Ectodermal cell (in vitro differentiated cells): ENCODE data around the gene RGS7BP.

Source experiments
- H3K27ac ChIP-seq: 2 replicates; pipeline ENCODE4 v1.7.0; 2013; ENCODE audit warnings: mild to moderate bottlenecking, low read depth, low read length; ENCODE audit not compliant: insufficient read depth, poor library complexity, severe bottlenecking
- H3K27me3 ChIP-seq: 2 replicates; pipeline ENCODE4 v1.7.0; 2013; ENCODE audit warnings: mild to moderate bottlenecking, low read length; ENCODE audit not compliant: insufficient read depth, control insufficient read depth, poor library complexity, severe bottlenecking
- H3K36me3 ChIP-seq: one replicate; pipeline ENCODE4 v1.7.0; 2013; ENCODE audit warnings: low read length; ENCODE audit not compliant: control insufficient read depth, insufficient read depth
- H3K4me1 ChIP-seq: one replicate; pipeline ENCODE4 v1.7.0; 2013; ENCODE audit warnings: low read length; ENCODE audit not compliant: control insufficient read depth, insufficient read depth
- H3K4me3 ChIP-seq: 2 replicates; pipeline ENCODE4 v1.7.0; 2013; ENCODE audit warnings: low read depth, low read length, control low read depth; ENCODE audit not compliant: insufficient read depth
- H3K9me3 ChIP-seq: 2 replicates; pipeline ENCODE4 v1.7.0; 2013; ENCODE audit warnings: mild to moderate bottlenecking, low read length, moderate library complexity; ENCODE audit not compliant: control insufficient read depth
- WGBS, 2 experiments: methylation state at CpG; one replicate each; pipeline ENCODE4 v1.1.7; 2013; ENCODE audit warnings: missing lambda C conversion rate in 2 of 2; 5-methylcytosine and 5-hydroxymethylcytosine counted together

The RGS7BP gene

DNA sequence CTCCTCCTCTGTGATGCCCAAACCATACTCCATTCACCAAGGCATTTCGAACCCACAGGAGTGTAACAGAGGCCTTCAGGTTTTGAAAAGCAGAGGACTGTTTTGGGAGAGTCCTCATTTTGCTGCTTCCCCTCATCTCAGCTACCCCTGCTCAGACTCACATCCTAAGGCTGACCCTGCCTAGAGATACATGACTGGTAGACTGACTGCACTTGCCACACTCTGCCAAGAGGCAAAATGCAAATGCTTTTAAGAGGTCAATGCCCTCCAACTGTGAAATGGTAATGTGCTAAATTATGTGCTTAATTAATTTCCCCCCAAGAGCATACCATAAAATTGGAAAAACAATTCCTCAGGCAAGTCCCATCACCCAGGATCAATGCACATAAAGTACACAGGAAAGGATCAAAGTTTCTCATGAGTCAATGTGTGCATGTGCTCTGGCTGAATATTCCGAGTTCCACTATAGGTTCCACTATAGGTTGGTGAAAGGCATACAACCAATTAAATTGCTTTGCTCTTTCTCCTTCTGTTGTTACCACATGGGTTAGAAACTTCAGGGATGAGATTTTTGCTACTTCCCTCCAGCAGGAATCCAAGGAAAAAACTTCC is 87.0 kb downstream of the RGS7BP start:
- Histone ChIP-seq H3K4me1 (no peaks in the 10 kb centered on the region), H3K27ac (no peak overlapping the region), H3K4me3 (no peak overlapping the region), H3K36me3 (no peaks in the 10 kb centered on the region), H3K9me3 (no peaks in the 10 kb centered on the region), H3K27me3 (no peaks in the 10 kb centered on the region)
- WGBS, 2 experiments = 63 to 74% methylated on average over 1 to 2 of the region's 2 CpGs

DNA sequence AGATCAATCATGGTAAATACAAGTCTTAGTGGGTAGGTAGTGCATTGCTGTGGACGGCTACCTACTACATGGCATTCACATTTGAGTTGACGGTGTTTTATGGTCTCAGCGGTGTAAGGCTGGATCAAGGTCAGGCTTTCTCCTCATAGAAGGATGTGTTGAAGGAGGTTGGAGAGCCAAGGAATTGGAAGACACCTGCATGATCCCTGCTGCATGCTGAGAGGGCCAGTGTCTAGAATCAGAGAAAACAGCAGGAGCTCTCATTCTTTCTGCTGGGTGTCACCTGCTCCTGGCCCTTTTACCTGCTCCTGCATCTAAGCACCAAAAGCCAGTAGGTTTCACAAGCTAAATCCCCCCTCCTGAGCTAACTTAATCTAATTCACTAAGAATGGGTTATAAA is 88.2 kb downstream of the RGS7BP start:
- 95 to 99% methylated on average over 3 of the region's 3 CpGs for WGBS, 2 experiments
- no peaks in the 10 kb centered on the region for H3K9me3 ChIP-seq
- H3K4me3 ChIP-seq = no peak overlapping the region
- no peak overlapping the region for H3K27ac ChIP-seq
- H3K36me3 ChIP-seq = no peaks in the 10 kb centered on the region
- H3K27me3 ChIP-seq = no peaks in the 10 kb centered on the region
- no peaks in the 10 kb centered on the region for H3K4me1 ChIP-seq

DNA sequence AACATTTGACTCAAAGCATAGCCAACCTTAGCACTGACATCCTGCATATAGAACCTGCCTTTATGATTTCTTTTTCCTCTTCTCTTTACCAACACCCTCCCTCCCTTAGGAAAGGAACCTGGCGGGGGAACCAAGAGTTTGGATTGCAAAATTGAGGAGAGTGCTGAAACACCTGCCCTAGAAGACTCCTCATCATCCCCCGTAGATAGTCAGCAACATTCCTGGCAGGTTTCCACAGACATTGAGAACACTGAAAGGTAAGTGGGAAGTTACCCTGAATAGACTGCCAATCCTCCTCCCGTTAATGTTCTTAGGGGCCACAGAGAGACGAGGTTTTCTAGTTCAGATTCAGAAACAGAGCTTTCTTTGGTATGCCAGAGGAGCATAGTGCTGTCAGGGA is 88.8 kb downstream of the RGS7BP start:
- 89 to 93% methylated on average over 4 of the region's 4 CpGs for WGBS, 2 experiments
- Histone ChIP-seq H3K4me3 (no peak overlapping the region), H3K27ac (no peak overlapping the region), H3K27me3 (no peaks in the 10 kb centered on the region), H3K36me3 (no peaks in the 10 kb centered on the region), H3K4me1 (no peaks in the 10 kb centered on the region), H3K9me3 (no peaks in the 10 kb centered on the region)

DNA sequence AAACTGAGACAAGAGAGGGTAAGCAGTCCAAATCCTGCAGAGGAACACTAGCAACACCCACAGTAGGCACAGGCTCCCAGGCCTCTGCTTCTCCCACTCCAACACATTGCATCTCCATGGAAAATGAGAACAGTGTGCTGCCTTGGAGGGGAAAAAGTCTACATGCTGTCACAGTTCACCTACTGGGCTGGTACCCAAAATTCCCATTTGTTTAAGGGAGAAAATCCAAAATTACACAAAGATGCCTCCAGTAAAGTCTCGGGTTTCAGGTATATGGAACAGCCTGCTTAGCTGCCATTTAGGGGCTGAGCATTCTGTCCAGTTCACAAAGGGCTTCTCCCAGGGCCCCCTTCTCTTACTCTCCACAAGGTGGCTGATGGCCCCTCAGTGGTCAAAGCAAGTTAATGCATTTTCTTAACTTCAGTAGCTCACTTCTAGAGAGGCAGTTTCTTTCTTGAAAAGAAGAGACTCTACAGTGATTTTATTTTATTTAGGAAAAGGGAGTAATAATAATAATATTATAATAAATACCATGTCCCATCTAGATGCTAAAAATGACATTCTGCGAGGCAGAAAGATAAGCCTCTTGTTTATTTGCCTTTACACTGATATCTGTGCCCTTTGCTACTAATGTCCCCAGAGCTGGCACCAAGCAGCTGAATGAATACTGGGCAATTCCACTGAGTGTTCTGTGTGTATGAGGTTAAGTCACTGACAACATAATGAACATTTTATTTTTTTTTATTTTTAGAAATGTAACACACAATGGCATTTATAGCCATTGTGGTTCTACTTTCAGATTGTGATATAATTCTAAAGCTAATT is 89.4 kb downstream of the RGS7BP start:
- Histone ChIP-seq H3K27me3 (no peaks in the 10 kb centered on the region), H3K36me3 (no peaks in the 10 kb centered on the region), H3K4me3 (no peak overlapping the region), H3K9me3 (no peaks in the 10 kb centered on the region), H3K4me1 (no peaks in the 10 kb centered on the region), H3K27ac (no peak overlapping the region)
- 84 to 89% methylated on average over 2 of the region's 2 CpGs for WGBS, 2 experiments

DNA sequence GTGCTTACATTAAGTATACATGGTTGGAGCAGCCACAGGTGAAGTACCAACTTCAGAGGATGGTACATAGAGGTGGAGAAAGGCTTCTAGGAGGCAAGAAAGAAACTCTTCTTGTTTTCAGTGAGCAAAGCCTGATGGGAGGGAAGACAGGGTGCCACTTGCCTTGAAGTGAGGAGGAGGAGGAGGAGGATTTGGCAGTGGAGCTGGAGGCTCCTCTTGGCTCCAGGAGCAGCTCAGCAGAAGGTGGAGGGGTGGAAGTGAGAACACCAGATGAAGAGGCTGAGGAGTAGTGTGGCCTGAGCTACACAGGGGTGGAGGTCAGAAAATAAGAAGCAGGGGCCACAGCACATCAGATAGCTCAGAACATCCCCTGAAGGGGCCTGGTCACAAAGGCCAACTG is 93.4 kb downstream of the RGS7BP start:
- H3K4me3 ChIP-seq = no peak overlapping the region
- no peak overlapping the region for H3K27ac ChIP-seq
- no peaks in the 10 kb centered on the region for H3K27me3 ChIP-seq
- H3K36me3 ChIP-seq = no peaks in the 10 kb centered on the region
- H3K4me1 ChIP-seq = no peaks in the 10 kb centered on the region
- H3K9me3 ChIP-seq = no peaks in the 10 kb centered on the region

DNA sequence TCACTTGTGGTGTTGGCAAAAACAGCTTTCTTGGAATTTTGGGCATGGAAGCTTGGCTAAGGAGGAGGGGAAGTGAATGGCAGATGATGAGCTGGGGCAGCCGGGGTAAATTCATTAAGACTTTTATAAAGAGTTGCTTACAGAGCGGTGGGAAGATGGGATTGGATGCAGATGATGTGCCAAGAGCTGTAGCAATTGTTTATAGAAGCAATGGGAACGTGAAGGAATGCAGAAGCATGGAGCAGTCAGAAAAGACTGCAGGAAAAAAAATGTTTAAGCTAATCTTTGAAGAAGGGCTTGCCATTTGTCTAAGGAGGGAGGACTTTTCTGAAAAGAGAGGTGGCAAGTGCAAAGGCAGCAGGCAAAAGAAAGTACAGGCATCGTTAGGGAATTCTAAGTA is 97.9 kb downstream of the RGS7BP start:
- WGBS, 2 experiments = 87 to 89% methylated on average over 4 of the region's 4 CpGs
- H3K27me3 ChIP-seq = no peaks in the 10 kb centered on the region

DNA sequence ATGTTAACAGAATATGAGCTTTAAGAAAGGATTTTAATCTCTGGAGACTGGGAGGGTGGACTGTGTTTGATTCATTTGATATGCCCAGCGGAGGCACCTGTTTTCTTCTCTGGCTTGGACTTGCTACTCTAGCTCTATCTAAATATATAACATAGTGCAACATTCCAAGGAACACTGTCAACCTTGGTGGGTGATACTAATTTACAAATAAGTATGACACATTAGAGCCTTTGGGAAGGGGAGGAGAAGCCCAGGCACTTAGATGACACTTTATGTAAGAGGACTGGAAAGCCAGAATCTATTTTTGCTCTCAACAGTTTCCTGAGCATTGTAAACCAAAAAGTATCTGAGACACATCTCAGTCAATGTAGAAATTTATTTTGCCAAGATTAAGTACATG is 101.1 kb downstream of the RGS7BP start:
- WGBS, 2 experiments = 88% methylated on average over 1 of the region's 1 CpG; no CpG with 5 or more reads in 1 of the 2 experiments
- Histone ChIP-seq H3K27ac (no peak overlapping the region), H3K27me3 (no peaks in the 10 kb centered on the region), H3K4me1 (no peaks in the 10 kb centered on the region), H3K36me3 (no peaks in the 10 kb centered on the region), H3K9me3 (no peaks in the 10 kb centered on the region), H3K4me3 (no peak overlapping the region)

More for the DNA sequence above, 97.9 kb downstream of the RGS7BP start:
- Histone ChIP-seq H3K4me3 (no peak overlapping the region), H3K36me3 (no peaks in the 10 kb centered on the region), H3K27ac (no peak overlapping the region), H3K9me3 (no peaks in the 10 kb centered on the region), H3K4me1 (no peaks in the 10 kb centered on the region)

DNA sequence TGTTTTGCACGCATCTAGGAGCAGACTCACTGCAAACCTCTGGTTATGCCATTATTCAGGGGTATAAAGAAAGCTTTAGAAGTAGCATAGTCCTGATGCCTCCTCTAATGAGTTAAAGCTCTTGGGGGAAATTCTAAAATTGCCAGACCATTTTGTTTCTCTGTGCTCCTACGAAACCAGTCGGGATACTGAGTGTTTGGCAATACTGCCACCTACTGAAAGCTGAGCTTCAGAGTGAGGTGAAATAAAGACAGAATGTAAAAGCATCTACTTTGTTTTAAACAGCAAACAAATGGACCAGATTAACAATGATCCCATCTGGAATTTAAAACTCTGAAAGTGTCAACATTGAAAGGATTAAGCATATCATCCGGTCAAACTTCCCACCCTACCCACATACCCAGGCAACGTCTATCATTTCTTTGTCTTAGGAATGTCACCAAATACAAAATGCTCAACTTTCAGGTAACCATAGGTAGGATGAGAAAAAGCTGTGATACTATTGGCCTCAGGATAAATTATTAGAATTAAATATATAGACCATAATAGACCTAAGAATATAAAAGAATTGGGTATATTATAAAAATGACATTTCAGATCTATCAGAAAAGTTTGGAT is 106.6 kb downstream of the RGS7BP start:
- WGBS, 2 experiments = 23 to 30% methylated on average over 4 to 5 of the region's 5 CpGs
- Histone ChIP-seq H3K9me3 (no peaks in the 10 kb centered on the region), H3K27me3 (no peaks in the 10 kb centered on the region), H3K4me1 (no peaks in the 10 kb centered on the region), H3K4me3 (no peak overlapping the region), H3K36me3 (no peaks in the 10 kb centered on the region), H3K27ac (no peak overlapping the region)

DNA sequence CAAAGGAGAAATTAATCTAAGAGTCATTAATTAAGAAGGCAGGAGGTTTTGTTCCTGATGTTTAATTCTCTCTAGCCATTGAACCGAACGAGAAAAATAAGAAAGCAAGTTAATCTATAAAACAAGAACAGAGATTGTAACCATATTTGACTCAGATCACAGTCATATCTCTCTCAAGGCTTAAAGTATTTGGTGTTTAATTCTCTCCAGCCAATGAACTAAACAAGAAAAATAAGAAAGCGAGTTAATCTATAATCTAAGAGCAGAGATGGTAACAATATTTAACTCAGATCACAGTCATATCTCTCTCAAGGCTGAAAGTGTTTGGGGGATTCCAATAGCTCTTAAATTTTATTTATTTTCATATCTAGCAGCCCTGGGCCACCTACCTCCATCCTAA is 110.1 kb downstream of the RGS7BP start:
- Histone ChIP-seq H3K27ac (no peak overlapping the region), H3K4me3 (no peak overlapping the region), H3K9me3 (no peaks in the 10 kb centered on the region), H3K4me1 (no peaks in the 10 kb centered on the region), H3K36me3 (no peaks in the 10 kb centered on the region), H3K27me3 (no peaks in the 10 kb centered on the region)
- WGBS, 2 experiments = 89% methylated on average over 2 of the region's 3 CpGs; no CpG with 5 or more reads in 1 of the 2 experiments

DNA sequence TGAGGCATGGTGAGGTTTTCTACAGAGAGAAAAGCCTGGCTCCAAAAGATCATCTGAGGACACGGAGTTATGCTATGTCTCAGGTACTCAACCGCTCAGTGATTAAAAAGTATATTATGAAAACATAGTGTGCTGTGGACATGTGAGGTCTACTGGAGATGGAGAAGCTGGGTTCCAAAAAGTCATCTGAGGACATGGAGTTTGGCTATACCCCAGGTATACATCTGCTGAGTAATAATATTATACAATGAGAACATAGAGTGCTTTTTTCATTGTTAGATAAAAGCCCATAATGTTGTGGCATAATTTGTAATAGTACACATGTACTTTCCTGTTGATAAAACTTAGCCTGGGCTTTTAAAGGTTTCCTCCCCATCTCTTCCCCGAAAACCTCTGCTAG is 113.8 kb downstream of the RGS7BP start:
- H3K4me1 ChIP-seq = no peaks in the 10 kb centered on the region
- H3K4me3 ChIP-seq = no peak overlapping the region
- no peaks in the 10 kb centered on the region for H3K27me3 ChIP-seq
- 97 to 98% methylated on average over 2 to 3 of the region's 3 CpGs for WGBS, 2 experiments
- H3K27ac ChIP-seq = no peak overlapping the region
- no peaks in the 10 kb centered on the region for H3K9me3 ChIP-seq
- H3K36me3 ChIP-seq = no peaks in the 10 kb centered on the region
